ENCODE results near the gene GAGE13.

- no peak for TF ChIP-seq EZH2 (IDR thresholded peaks at IDR 0.05; ENCODE audit: insufficient read depth, poor library complexity, severe bottlenecking)
- TF ChIP-seq EZH2phosphoT487 (IDR thresholded peaks at IDR 0.05; ENCODE audit: insufficient read depth, low read depth) = no peak
These were observed 22.6 kb upstream of the GAGE13 start for GRCh38 chrX:49308604-49309269.

Data from GM23248 (cell line).